OCI-M1 (cell line): ENCODE results near the gene JAG2.

Experiments
- DNase-seq: peaks from one replicate; lab custom pipeline; 2025; lab: John Stamatoyannopoulos, UW

Gene JAG2

GRCh38 chr14:105168496-105168978 lies at the start of gene JAG2:
Gene JAG2 (minus strand): TSS chr14:105168776. CDS start chr14:105168420, 356 bp downstream.
- DNase-seq: peak; percentile 13

GRCh38 chr14:105217774-105218173 lies 49.2 kb upstream of the JAG2 start:
- DNase-seq: no peak

- DNase-seq: no peak
Measured at GRCh38 chr14:105216490-105217247, 48.1 kb upstream of the JAG2 start.

GRCh38 chr14:105215602-105216001 lies 47.0 kb upstream of the JAG2 start:
- no peak for DNase-seq

- DNase-seq: no peak
Measured at GRCh38 chr14:105214324-105214915, 45.8 kb upstream of the JAG2 start.

GRCh38 chr14:105213361-105213760 lies 44.8 kb upstream of the JAG2 start:
- DNase-seq: no peak

- no peak for DNase-seq
Measured at GRCh38 chr14:105212541-105213300, 44.1 kb upstream of the JAG2 start.

GRCh38 chr14:105211758-105212089 lies 43.1 kb upstream of the JAG2 start:
- no peak for DNase-seq

GRCh38 chr14:105211086-105211757 lies 42.6 kb upstream of the JAG2 start:
- no peak for DNase-seq

GRCh38 chr14:105210266-105211025 lies 41.9 kb upstream of the JAG2 start:
- no peak for DNase-seq

- no peak for DNase-seq
Measured at GRCh38 chr14:105209646-105210045, 41.1 kb upstream of the JAG2 start.

- DNase-seq: no peak
Measured at GRCh38 chr14:105209091-105209490, 40.5 kb upstream of the JAG2 start.

GRCh38 chr14:105208738-105209075 lies 40.1 kb upstream of the JAG2 start:
- no peak for DNase-seq

- DNase-seq: no peak
Measured at GRCh38 chr14:105207996-105208737, 39.6 kb upstream of the JAG2 start.

- DNase-seq: no peak
Measured at GRCh38 chr14:105207460-105207901, 38.9 kb upstream of the JAG2 start.

- no peak for DNase-seq
Measured at GRCh38 chr14:105206873-105207272, 38.3 kb upstream of the JAG2 start.

GRCh38 chr14:105205673-105206208 lies 37.2 kb upstream of the JAG2 start:
- no peak for DNase-seq

- no peak for DNase-seq
Measured at GRCh38 chr14:105204931-105205672, 36.5 kb upstream of the JAG2 start.

- no peak for DNase-seq
Measured at GRCh38 chr14:105204206-105204930, 35.8 kb upstream of the JAG2 start.
